Osteoblast (primary cell): Measurements from ENCODE around the gene TIPRL. TPM values are rescaled to one million over a fixed set of nuclear protein-coding genes. Genes with fewer than 3 reads are reported as not detected.

Experiments
- DNase-seq: peaks from one replicate; pipeline ENCODE4 v3.0.0; 2011; ENCODE audit warnings: low spot score, mixed read lengths; ENCODE audit not compliant: insufficient read length; ENCODE audit errors: missing footprints
- H2AFZ ChIP-seq: 2 replicates; pipeline ENCODE4 v1.6.0; 2011; ENCODE audit warnings: mild to moderate bottlenecking, low read length
- H3K27ac ChIP-seq: 2 replicates; pipeline ENCODE4 v1.5.1; 2011; ENCODE audit warnings: mild to moderate bottlenecking, low read depth, low read length, moderate library complexity
- H3K27me3 ChIP-seq: 2 replicates; pipeline ENCODE4 v1.6.0; 2012; ENCODE audit warnings: mild to moderate bottlenecking, control low read depth, inconsistent platforms, low read length, moderate library complexity; ENCODE audit not compliant: insufficient read depth
- H3K36me3 ChIP-seq: 2 replicates; pipeline ENCODE4 v1.5.1; 2011; ENCODE audit warnings: mild to moderate bottlenecking, low read length, control low read depth, moderate library complexity; ENCODE audit not compliant: insufficient read depth
- H3K4me1 ChIP-seq: 2 replicates; pipeline ENCODE4 v1.5.1; 2011; ENCODE audit warnings: mild to moderate bottlenecking, low read length, control low read depth, moderate library complexity; ENCODE audit not compliant: insufficient read depth
- H3K4me2 ChIP-seq: 2 replicates; pipeline ENCODE4 v1.6.0; 2011; ENCODE audit warnings: mild to moderate bottlenecking, low read length; ENCODE audit not compliant: insufficient read depth
- H3K4me3 ChIP-seq: fragments of 200-600 bp; sonication (generic); 3 replicates; pipeline ENCODE4 v1.5.1; 2012; ENCODE audit warnings: mild to moderate bottlenecking, low read length, inconsistent platforms; ENCODE audit not compliant: insufficient read depth
- H3K79me2 ChIP-seq: 2 replicates; pipeline ENCODE4 v1.6.0; 2012; ENCODE audit warnings: mild to moderate bottlenecking, low read length, control low read depth, inconsistent platforms; ENCODE audit not compliant: insufficient read depth
- H3K9me3 ChIP-seq: 2 replicates; pipeline ENCODE4 v1.5.1; 2011; ENCODE audit warnings: low read depth, low read length, control low read depth
- H4K20me1 ChIP-seq: 2 replicates; pipeline ENCODE4 v1.6.0; 2012; ENCODE audit warnings: mild to moderate bottlenecking, low read length, control low read depth; ENCODE audit not compliant: insufficient read depth
- total RNA-seq: library from RNA; depleted of rRNA; stranded (reverse); fragments of >200 nt; gene quantifications from 2 replicates; pipeline ENCODE4 v1.2.3, GENCODE V29; 2012
- TF ChIP-seq, protein P1 (sequence below): IDR thresholded peaks from 2 replicates; pipeline ENCODE4 v1.5.1; 2011; ENCODE audit warnings: mild to moderate bottlenecking, low read depth, low read length, moderate library complexity; ENCODE audit errors: extremely low read depth

Gene TIPRL
- total RNA-seq, 1 donor, result 30.8 TPM

DNA sequence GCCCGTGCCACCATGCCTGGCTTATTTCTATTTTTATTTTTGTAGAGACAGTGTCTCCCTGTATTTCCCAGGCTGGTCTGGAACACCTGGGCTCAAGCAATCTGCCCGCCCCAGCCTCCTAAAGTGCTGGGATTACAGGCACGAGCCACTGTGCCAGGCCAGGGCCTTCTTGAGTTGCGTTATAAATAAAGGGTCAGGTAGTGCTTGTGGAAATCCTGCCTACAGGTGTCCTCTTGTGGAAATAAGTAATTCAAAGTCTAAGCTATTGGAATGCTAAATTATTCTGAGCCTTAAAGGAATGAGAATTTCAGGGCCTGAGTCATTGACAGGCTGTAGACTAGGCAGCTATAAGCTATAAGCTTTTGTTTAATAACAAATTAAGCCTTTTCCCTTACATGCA is 38.9 kb downstream of the TIPRL start:
- DNase-seq, result no peak
- TF ChIP-seq, protein P1, sequence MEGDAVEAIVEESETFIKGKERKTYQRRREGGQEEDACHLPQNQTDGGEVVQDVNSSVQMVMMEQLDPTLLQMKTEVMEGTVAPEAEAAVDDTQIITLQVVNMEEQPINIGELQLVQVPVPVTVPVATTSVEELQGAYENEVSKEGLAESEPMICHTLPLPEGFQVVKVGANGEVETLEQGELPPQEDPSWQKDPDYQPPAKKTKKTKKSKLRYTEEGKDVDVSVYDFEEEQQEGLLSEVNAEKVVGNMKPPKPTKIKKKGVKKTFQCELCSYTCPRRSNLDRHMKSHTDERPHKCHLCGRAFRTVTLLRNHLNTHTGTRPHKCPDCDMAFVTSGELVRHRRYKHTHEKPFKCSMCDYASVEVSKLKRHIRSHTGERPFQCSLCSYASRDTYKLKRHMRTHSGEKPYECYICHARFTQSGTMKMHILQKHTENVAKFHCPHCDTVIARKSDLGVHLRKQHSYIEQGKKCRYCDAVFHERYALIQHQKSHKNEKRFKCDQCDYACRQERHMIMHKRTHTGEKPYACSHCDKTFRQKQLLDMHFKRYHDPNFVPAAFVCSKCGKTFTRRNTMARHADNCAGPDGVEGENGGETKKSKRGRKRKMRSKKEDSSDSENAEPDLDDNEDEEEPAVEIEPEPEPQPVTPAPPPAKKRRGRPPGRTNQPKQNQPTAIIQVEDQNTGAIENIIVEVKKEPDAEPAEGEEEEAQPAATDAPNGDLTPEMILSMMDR, result no peak

DNA sequence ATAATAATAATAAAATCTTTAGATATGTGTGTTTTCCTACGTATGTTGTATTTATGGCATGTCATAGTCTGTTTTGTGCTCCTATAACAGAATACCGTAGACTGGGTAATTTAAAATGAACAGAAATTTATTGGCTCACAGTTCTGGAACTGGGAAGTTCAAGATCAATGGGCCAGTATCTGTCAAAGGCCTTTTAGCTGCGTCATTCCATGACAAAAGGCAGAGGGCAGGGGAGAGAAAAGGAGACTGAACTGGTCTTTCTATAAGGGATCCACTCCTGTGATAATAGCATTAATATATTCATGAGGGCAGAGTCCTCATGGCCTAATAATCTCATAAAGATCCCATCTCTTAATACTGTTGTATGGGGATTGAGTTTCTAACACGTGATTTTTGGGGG is 39.9 kb downstream of the TIPRL start:
- peaks cover 2% of the 10 kb centered on the region for H3K9me3 ChIP-seq
- no peak overlapping the region for H2AFZ ChIP-seq
- H3K4me2 ChIP-seq, result no peak overlapping the region
- TF ChIP-seq, protein P1, result no peak
- no peaks in the 10 kb centered on the region for H4K20me1 ChIP-seq
- no peak overlapping the region for H3K4me3 ChIP-seq
- no peaks in the 10 kb centered on the region for H3K79me2 ChIP-seq
- no peaks in the 10 kb centered on the region for H3K4me1 ChIP-seq
- H3K27ac ChIP-seq, result no peak overlapping the region
- no peak for DNase-seq
- H3K27me3 ChIP-seq, result no peaks in the 10 kb centered on the region
- H3K36me3 ChIP-seq, result no peaks in the 10 kb centered on the region

More for the DNA sequence above, 38.9 kb downstream of the TIPRL start:
- H3K27me3 ChIP-seq, result no peaks in the 10 kb centered on the region
- H3K4me3 ChIP-seq, result no peak overlapping the region
- H3K4me2 ChIP-seq, result no peak overlapping the region
- H3K4me1 ChIP-seq, result no peaks in the 10 kb centered on the region
- no peaks in the 10 kb centered on the region for H4K20me1 ChIP-seq
- H3K79me2 ChIP-seq, result no peaks in the 10 kb centered on the region
- no peak overlapping the region for H3K27ac ChIP-seq
- H3K9me3 ChIP-seq, result no peaks in the 10 kb centered on the region
- no peak overlapping the region for H2AFZ ChIP-seq
- H3K36me3 ChIP-seq, result no peaks in the 10 kb centered on the region

DNA sequence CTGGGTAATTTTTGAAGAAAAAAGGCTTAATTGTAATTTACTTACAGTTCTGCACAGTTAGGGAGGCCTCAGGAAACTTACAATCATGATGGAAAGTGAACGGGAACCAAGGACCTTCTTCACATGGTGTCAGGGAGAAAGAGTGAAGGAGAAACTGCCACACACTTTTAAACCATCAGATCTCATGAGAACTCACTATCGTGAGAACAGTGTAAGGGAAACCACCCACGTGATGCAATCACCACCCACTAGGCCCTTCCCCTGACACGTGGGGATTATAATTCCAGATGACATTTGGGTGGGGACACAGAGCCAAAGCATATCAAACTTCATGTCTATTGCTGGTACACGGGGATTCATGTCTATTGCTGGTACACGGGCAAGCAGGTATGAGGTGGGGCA is 41.7 kb downstream of the TIPRL start:
- DNase-seq, result no peak
- TF ChIP-seq, protein P1, result no peak
- Histone ChIP-seq H3K4me1 (no peaks in the 10 kb centered on the region), H3K27me3 (no peaks in the 10 kb centered on the region), H4K20me1 (no peaks in the 10 kb centered on the region), H3K27ac (no peak overlapping the region), H3K36me3 (no peaks in the 10 kb centered on the region), H3K9me3 (peaks cover 2% of the 10 kb centered on the region), H2AFZ (no peak overlapping the region), H3K4me3 (no peak overlapping the region), H3K79me2 (peaks cover 1% of the 10 kb centered on the region), H3K4me2 (no peak overlapping the region)

DNA sequence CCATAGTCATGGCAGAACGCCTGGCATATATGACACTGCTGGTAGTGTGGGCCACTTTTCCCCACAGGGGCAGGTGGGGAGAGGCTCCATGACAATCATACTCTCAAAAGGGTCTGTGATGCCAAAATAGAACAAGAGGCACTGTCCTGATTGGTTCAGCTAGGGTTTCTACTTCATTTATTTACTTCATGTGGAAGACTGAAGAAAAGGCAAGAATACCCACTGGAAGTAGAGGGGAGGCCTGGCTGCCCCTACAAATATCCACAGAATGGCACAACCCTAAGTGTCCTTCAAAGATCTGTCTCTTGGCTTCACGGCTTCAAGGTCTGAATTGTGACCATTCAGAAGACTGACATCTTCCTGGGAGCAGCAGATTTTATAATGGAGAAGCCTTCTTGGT is 42.5 kb downstream of the TIPRL start:
- Histone ChIP-seq H3K36me3 (no peaks in the 10 kb centered on the region), H3K27me3 (no peaks in the 10 kb centered on the region), H3K4me1 (no peaks in the 10 kb centered on the region), H2AFZ (no peak overlapping the region), H3K27ac (no peak overlapping the region), H3K79me2 (peaks cover 9% of the 10 kb centered on the region), H3K4me3 (no peak overlapping the region), H4K20me1 (no peaks in the 10 kb centered on the region), H3K9me3 (peaks cover 2% of the 10 kb centered on the region), H3K4me2 (no peak overlapping the region)
- TF ChIP-seq, protein P1, result no peak
- DNase-seq, result no peak
